ENCODE data around the gene TRNP1.
"Not testable (repeated sequence)": the region's sequence is repeated elsewhere in the genome, so short reads cannot be mapped to it uniquely, and the experiment has no call there.

TRNP1 gene

GRCh38 chr1:26993237-26994019 is at the start of gene TRNP1:
TSS of gene TRNP1 (plus strand) at chr1:26993692. CDS start at chr1:26993787, 95 bp downstream.
- peak in 1 of 2 experiments; percentile 77 for DNase-seq

- no peak for DNase-seq
Measured at GRCh38 chr1:26945138-26945537, 48.4 kb upstream of the TRNP1 start.

GRCh38 chr1:26945728-26946127 is 47.8 kb upstream of the TRNP1 start:
- no peak for DNase-seq

GRCh38 chr1:26946270-26946669 is 47.2 kb upstream of the TRNP1 start:
- DNase-seq: no peak

- not testable (repeated sequence) for DNase-seq
Measured at GRCh38 chr1:26948725-26949057, 44.8 kb upstream of the TRNP1 start.

GRCh38 chr1:26949266-26949925 is 44.1 kb upstream of the TRNP1 start:
- DNase-seq: peak in 1 of 2 experiments; percentile 19

- DNase-seq: no peak
Measured at GRCh38 chr1:26949926-26950319, 43.6 kb upstream of the TRNP1 start.

GRCh38 chr1:26950602-26951001 is 42.9 kb upstream of the TRNP1 start:
- DNase-seq: no peak

GRCh38 chr1:26951216-26951615 is 42.3 kb upstream of the TRNP1 start:
- DNase-seq: no peak

- DNase-seq: no peak
Measured at GRCh38 chr1:26951821-26952497, 41.5 kb upstream of the TRNP1 start.

- DNase-seq: no peak
Measured at GRCh38 chr1:26953374-26953773, 40.1 kb upstream of the TRNP1 start.

GRCh38 chr1:26956321-26956720 is 37.2 kb upstream of the TRNP1 start:
- DNase-seq: no peak

GRCh38 chr1:26957306-26957705 is 36.2 kb upstream of the TRNP1 start:
- no peak for DNase-seq

- no peak for DNase-seq
Measured at GRCh38 chr1:26959270-26959669, 34.2 kb upstream of the TRNP1 start.

- DNase-seq: no peak
Measured at GRCh38 chr1:26959722-26960624, 33.5 kb upstream of the TRNP1 start, which contains the start of gene KDF1. TSS of gene KDF1 (minus strand) at chr1:26960468. CDS start at chr1:26952380, 8,088 bp downstream.

- no peak for DNase-seq
Measured at GRCh38 chr1:26960625-26960966, 32.9 kb upstream of the TRNP1 start.

- DNase-seq: no peak
Measured at GRCh38 chr1:26961826-26962225, 31.7 kb upstream of the TRNP1 start.

GRCh38 chr1:26965213-26965612 is 28.3 kb upstream of the TRNP1 start:
- no peak for DNase-seq

GRCh38 chr1:26965628-26966027 is 27.9 kb upstream of the TRNP1 start:
- DNase-seq: no peak

- no peak for DNase-seq
Measured at GRCh38 chr1:26970810-26971209, 22.7 kb upstream of the TRNP1 start.

GRCh38 chr1:26971590-26971989 is 21.9 kb upstream of the TRNP1 start:
- no peak for DNase-seq

GRCh38 chr1:26972390-26972789 is 21.1 kb upstream of the TRNP1 start:
- DNase-seq: no peak

GRCh38 chr1:26972821-26973220 is 20.7 kb upstream of the TRNP1 start:
- DNase-seq: no peak
